Measurements from ENCODE around the gene F2R.

Gene F2R

DNA sequence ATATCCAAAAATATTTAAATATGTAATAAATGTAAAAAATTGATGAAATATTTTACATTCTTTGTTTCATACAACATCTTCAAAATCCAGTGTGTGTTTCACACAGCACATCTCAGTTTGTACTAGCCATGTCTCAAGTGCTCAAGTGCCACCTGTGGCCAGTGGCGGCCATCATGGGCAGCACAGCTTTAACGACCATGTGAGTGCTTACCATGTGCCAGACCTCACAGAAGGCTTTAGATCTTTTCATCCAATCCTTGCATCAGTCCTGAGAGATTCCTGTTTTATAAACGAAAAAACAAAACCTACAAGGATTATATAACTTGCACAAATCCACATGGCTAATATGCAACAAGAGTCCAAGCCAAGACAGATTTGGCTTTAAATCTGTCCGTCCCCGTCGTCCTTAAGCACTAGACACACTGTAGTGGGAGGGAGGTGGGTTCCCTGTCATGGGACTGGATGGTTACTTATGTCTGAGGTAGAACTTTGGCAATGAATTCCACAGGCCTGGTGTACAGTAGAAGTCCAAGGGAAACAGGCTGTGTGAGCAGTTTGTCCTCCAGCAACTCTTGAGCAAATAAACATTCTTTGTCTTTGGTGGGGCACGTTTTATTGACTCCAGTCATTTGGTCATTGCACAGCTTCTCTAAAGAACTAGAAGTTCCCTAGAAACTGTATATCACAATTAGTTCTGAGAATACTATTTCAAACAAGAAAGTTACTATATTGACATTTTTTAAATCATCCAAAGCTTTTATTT is 25.0 kb upstream of the F2R start:
- DNase-seq (ENCODE audit: low read depth in 2 of 2): no peak

DNA sequence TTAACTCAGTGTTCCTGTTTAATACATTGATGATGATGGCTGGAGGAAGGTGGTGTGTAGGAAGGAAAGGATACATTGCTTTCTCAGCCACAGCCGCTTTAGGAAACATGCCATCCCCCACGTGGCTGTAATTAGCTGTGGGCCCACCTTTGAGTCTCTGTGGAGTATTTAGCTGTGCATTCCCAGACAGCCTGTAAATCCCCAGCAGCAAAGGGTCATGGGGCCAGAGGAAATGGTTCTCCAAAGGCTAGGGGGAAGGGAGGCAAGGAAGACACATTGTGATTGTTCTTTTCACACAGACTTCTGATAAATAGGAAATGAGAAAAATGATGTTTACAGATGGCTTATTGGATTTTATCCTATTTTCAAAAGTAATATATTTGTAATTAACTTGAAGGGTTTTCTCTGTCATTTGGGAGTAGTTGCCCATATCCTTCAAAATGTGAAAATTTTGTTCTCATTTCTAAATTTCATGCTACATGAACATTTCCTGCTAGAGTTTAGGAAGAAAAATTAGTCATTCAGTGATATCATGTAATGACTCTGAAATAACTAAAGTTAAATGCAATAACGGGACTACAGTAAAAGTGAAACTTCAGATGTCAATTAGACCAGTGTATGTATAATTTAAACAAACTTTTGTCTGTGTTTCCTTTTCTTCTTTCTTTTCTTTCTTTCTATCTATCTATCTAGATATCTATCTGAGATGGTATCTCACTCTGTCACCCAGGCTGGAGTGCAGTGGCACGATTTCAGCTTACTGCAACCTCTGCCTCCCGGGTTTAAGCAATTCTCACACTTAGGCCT is 24.3 kb upstream of the F2R start:
- DNase-seq (ENCODE audit: low read depth in 2 of 2): no peak

DNA sequence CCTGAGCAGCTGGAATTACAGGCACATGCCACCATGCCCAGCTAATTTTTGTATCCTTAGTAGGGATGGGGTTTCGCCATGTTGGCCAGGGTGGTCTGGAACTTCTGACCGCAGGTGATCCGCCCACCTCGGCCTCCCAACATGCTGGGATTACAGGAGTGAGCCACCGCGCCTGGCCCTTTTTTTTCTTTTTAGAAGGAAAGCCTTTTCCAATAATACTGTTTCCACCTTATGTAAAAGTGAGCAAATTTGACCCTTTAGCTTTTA is 23.7 kb upstream of the F2R start:
- DNase-seq (ENCODE audit: low read depth in 2 of 2): no peak

DNA sequence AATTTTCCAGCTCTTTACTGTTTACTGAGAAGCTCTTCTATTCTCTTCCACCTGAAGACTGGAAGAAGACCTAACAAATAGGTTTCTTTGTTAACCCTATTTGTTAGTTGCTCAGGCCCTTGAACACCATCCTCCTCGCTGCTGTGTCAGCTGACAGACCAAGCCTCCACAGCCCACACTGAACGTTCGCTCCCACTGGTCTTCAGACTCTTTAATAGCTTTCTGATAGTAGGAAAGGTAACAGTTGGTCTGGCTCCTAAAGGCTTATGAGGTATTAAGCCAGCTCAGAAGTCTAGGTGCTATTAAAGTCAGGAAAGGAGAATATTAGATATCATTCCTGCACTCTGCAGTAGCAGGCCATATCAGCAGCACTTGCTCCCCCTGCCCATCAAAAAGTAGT is 23.3 kb upstream of the F2R start:
- DNase-seq (ENCODE audit: low read depth in 2 of 2): no peak

DNA sequence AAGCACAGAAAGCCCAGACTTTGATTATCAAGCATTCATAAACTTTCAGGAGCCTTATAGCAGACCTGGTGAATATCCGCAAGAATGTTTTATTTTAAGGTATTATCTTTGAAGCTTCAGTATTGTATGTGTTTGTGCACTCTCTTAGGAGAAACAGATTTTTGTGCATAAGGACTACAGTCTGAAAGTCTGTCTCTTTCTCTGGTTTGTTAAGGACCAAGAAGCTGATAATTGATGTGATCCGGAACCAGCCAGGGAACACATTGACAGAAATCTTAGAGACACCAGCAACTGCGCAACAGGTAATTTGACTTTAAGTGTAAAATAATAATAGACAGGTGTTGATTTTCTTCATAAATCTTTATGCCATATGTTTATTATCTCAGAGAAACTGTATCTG is 22.8 kb upstream of the F2R start:
- DNase-seq (ENCODE audit: low read depth in 2 of 2): no peak

- no peak for DNase-seq (ENCODE audit: low read depth in 2 of 2)
These were observed 21.6 kb upstream of the F2R start for GRCh38 chr5:76694317-76694716.

- no peak for DNase-seq (ENCODE audit: low read depth in 2 of 2)
These were observed 20.6 kb upstream of the F2R start for GRCh38 chr5:76695346-76695745.

- no peak for DNase-seq (ENCODE audit: low read depth in 2 of 2)
These were observed 19.7 kb upstream of the F2R start for GRCh38 chr5:76696251-76696650.

DNA sequence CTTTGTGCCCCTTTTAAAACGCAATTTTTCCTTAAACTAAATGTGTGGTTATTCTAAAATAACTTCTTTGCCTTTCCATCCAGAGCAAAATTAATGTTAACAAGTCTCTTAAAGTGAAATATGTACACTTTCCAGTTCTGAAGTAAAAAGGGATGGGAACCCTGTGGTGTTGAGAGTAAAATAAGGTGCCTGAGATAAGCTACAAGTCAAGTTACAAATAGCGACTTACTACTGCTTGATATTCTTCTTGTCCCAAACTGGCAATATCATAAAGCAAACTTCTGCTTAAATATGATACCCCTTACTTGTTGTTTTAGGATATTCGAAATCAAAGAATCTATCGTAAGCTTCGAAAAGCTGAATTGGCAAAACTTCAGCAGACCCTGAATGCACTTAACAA is 18.3 kb upstream of the F2R start:
- no peak for DNase-seq (ENCODE audit: low read depth in 2 of 2)

DNA sequence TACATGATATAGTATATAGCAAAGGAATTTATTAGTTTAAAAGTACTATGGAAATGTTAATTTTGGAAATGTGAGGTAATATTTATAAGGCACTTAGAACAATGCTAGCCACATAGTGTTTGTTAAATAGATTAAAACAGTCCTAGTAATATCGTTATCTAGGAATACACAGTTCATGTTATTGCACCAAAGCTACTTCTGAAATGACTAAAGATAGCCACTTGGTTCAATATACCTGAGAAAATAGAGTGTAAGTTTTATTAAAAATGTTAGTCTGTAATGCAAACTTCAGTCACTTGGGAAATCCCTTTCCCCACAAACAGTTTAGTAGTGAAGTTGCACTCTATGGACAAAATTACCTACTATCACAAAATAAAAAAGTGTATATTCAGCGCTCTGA is 15.4 kb upstream of the F2R start:
- no peak for DNase-seq (ENCODE audit: low read depth in 2 of 2)

DNA sequence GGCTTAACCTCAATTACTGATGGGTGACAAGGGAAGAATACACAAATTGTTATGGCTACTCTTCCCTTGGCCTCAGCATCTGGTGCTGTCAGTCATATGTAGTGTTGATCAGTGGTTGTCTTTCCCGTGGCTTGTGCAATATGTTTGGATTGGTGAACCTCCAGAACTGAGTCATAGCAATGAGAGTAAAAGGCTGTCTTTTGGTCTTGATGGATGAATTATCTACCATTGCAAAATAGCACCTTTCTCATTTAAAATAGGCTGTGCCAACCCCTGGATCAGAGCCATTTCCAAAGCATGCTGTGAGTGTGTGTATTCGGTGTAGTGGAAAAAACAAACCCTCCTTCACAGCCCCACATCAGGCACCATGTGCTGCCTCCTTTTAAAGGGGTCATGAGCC is 14.6 kb upstream of the F2R start:
- DNase-seq (ENCODE audit: low read depth in 2 of 2): no peak

DNA sequence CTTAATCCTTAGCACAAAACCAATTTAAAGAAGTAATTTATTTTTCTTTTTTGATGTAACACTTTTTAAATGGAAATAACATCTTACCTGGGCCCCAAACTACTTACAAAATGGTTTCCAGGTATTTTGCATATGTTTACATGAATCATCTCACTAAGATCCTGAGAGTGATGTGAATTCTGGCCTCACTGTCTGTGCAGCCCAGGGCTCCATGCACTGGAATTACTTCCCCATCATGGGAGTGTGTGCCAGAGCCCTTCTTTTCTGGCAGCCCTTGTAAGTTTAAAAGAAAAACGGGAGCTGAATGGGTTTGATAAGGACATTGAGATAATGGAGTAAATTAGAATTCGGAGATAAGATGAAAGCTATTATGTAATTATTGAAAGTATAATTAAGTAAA is 12.2 kb upstream of the F2R start:
- DNase-seq (ENCODE audit: low read depth in 2 of 2): no peak

DNA sequence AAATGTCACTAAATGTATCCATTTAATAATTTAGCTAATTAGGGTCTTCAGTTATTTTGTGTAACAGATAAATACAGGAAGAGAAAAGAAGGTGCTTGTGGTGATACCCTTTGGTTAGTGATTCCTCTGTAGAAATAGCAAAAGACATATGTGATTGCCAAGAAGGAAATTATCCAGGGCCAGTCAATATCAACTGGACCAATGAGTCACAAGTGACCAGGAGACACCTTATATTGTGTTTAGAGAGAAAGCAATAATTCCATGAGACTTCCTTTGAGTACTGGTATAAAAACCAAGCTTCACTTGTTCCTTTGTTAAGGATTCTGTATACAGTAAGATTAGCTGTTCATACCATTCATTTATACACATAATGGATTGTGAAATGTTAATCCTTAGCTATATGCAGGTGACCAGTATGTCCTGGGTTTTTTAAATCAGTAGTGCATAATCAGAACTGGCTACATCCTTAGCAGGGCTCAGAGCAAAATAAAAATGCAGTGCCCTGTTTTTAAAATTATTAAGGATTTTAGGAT is 11.7 kb upstream of the F2R start:
- DNase-seq (ENCODE audit: low read depth in 2 of 2): no peak

DNA sequence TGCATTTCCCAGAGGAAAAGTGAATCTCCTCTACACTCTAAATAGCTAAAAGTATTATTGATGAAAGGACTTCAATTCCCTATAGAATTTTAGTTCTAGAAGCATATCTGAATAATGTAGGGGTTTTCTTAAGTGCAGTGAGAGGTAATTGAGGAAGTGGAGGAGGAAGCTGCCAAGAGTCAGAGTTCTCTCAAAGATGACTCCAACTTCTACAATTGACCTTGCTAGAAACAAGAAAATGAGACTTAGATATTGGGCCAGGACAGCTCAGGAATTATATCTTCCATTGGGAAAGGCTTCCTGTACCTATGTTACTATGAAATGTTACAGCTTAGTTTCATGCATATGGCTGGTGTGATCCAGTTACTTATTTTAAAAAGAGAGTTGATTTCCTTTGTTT is 10.4 kb upstream of the F2R start:
- DNase-seq (ENCODE audit: low read depth in 2 of 2): no peak

- DNase-seq (ENCODE audit: low read depth in 2 of 2): no peak
These were observed 6.2 kb upstream of the F2R start for GRCh38 chr5:76709762-76710161.

DNA sequence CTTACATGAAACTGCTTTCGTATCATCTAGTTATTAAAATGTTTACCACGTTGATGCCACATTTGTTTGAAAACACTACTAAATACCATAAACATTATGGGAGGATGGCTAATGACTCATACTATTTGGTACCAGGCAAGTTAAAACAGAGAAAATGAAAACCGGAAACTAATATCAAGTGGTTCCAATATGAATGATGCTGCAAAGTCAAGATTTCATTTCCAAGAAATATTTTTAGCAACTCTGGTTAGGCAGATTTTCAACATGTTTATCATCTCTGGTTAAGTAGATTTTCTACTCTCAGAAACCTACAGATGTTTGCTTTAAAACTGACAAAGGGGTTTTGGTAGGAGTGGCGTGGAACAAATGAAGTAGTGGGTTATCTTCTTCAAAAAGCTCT is 4.9 kb upstream of the F2R start:
- no peak for DNase-seq (ENCODE audit: low read depth in 2 of 2)

DNA sequence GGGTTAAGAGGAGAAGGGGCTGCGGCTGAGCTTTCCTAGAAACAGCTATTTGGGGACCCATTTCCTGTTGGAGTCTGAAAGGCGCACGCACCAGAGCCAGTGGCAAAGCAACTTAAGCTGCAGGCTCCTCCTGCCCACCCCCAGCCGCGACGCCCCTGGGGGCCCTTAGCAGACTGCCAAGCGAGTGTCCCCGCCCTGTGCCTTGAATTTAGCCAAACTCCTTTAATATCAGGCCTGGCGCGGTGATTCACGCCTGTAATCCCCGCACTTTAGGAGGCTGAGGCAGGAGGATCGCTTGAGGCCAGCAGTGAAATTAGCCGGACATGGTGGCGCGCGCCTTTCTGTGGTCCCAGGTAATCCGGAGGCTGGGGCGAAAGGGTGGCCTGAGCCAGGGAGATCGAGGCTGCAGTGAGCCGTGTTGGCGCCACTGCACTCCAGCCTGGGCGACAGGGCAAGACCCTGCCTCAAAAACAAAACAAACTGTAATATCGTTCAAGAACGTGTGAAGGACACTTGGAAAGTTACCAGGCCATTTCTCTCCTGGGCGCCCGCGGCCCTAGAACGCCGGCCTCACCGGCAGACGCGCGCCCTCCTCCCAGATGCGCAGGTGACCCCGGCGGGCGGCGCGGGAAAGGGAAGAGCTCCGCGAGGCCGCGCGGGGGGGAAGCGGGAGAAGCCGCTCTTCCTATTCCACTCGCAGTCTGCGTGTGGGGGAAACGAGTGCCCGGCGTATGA is 1.0 kb upstream of the F2R start:
- no peak for DNase-seq (ENCODE audit: low read depth in 2 of 2)

- DNase-seq (ENCODE audit: low read depth in 2 of 2): no peak
These were observed 515 bp upstream of the F2R start for GRCh38 chr5:76715486-76715735.

GRCh38 chr5:76716456-76717157 is 681 bp downstream of the F2R start:
- DNase-seq (ENCODE audit: low read depth in 2 of 2): no peak

- no peak for DNase-seq (ENCODE audit: low read depth in 2 of 2)
These were observed 1.5 kb downstream of the F2R start for GRCh38 chr5:76717222-76718083.

DNA sequence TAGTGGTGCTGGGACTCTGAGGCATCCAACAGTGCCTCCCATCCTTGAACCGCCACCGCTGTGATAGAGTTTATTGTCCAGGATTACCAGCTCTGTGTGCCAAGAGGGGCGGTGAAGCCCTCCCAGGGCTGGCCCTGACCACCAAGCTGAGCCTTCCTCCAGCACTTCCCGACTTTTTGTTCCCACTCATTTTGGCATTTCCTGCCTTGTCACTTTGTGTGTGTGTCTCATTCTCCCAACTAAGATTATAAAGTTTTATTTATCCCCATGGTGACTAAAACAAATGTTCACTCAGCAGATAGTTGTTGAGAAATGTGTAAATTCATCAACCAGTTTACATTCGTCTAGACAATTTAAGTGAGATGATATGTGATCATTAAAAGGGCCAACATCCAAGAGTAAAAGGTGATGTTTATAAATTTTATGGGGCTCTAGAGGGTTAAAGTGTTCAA is 2.5 kb downstream of the F2R start:
- no peak for DNase-seq (ENCODE audit: low read depth in 2 of 2)
